Spinal cord (tissue), 10 donors: Measurements from ENCODE around the gene INTS12. TPM values are rescaled to one million over a fixed set of nuclear protein-coding genes. Genes with fewer than 3 reads are reported as not detected.

Source experiments
- DNase-seq, 6 donors: peaks; one replicate each; pipeline versions ENCODE4 v3.0.0 to v3.0.0-alpha.2; 2013 to 2015; ENCODE audit warnings: low spot score in 6 of 6, low read depth in 4 of 6
- H3K27ac ChIP-seq: one replicate; pipeline ENCODE4 v1.5.1; 2013; ENCODE audit warnings: low read depth, low read length, control low read depth
- H3K27me3 ChIP-seq: one replicate; pipeline ENCODE4 v1.6.1; 2013; ENCODE audit warnings: low read length; ENCODE audit not compliant: control insufficient read depth, insufficient read depth
- H3K36me3 ChIP-seq: one replicate; pipeline ENCODE4 v1.6.1; 2013; ENCODE audit warnings: low read length; ENCODE audit not compliant: control insufficient read depth, insufficient read depth
- H3K4me1 ChIP-seq: one replicate; pipeline ENCODE4 v1.6.1; 2013; ENCODE audit warnings: low read length; ENCODE audit not compliant: control insufficient read depth, insufficient read depth
- H3K4me3 ChIP-seq: one replicate; pipeline ENCODE4 v1.5.1; 2013; ENCODE audit warnings: low read depth, low read length, control low read depth
- H3K9me3 ChIP-seq: one replicate; pipeline ENCODE4 v1.6.1; 2013; ENCODE audit warnings: low read length; ENCODE audit not compliant: control insufficient read depth, insufficient read depth
- WGBS: methylation state at CpG from one replicate; pipeline ENCODE4 v1.1.5; 2013; ENCODE audit warnings: missing lambda C conversion rate; ENCODE audit not compliant: insufficient coverage; 5-methylcytosine and 5-hydroxymethylcytosine counted together
- polyA plus RNA-seq, 2 donors: library from polyadenylated mRNA; unstranded; fragments of 120-200 nt; gene quantifications; one replicate each; pipeline ENCODE4 v1.2.1, GENCODE V29; 2013; ENCODE audit not compliant: insufficient read length in 2 of 2
- total RNA-seq, 2 donors: library from RNA; depleted of rRNA in 1 of 2; stranded (reverse); fragments of 120-200 nt in 1 of 2; fragments of >200 nt in 1 of 2; gene quantifications; one replicate each; pipeline versions ENCODE4 v1.2.3 to v1.2.4, GENCODE V29; 2013 to 2014
- donor health status: healthy.

Gene INTS12
- total and polyA plus RNA-seq, 4 donors = 21.2 to 31.3 (median 27.7) TPM

- Histone ChIP-seq H3K27me3 (no peaks in the 10 kb centered on the region), H3K9me3 (no peaks in the 10 kb centered on the region), H3K4me1 (no peaks in the 10 kb centered on the region), H3K36me3 (no peaks in the 10 kb centered on the region), H3K4me3 (no peak overlapping the region), H3K27ac (no peak overlapping the region)
- WGBS = 67% methylated on average over 1 of the region's 2 CpGs
- no peak for DNase-seq
These were observed 10.7 kb upstream of the INTS12 start for GRCh38 chr4:105719204-105719603.

GRCh38 chr4:105715692-105716278 is 7.3 kb upstream of the INTS12 start:
- H3K36me3 ChIP-seq = no peaks in the 10 kb centered on the region
- H3K27ac ChIP-seq = no peak overlapping the region
- H3K4me1 ChIP-seq = no peaks in the 10 kb centered on the region
- DNase-seq = peak in 3 of 6 donors; percentile 20 to 79 (median 68)
- no peaks in the 10 kb centered on the region for H3K27me3 ChIP-seq
- 100% methylated on average over 1 of the region's 4 CpGs for WGBS
- no peaks in the 10 kb centered on the region for H3K9me3 ChIP-seq
- no peak overlapping the region for H3K4me3 ChIP-seq

- no peak for DNase-seq
- H3K9me3 ChIP-seq = no peaks in the 10 kb centered on the region
- no peaks in the 10 kb centered on the region for H3K4me1 ChIP-seq
- H3K4me3 ChIP-seq = no peak overlapping the region
- WGBS = no CpG with 5 or more reads among the region's 1 CpG
- H3K27me3 ChIP-seq = no peaks in the 10 kb centered on the region
- H3K27ac ChIP-seq = no peak overlapping the region
- H3K36me3 ChIP-seq = no peaks in the 10 kb centered on the region
These were observed 6.4 kb upstream of the INTS12 start for GRCh38 chr4:105714932-105715331.

GRCh38 chr4:105714071-105714521 is 5.6 kb upstream of the INTS12 start:
- H3K27me3 ChIP-seq = no peaks in the 10 kb centered on the region
- H3K4me3 ChIP-seq = no peak overlapping the region
- no peak for DNase-seq
- H3K4me1 ChIP-seq = no peaks in the 10 kb centered on the region
- H3K36me3 ChIP-seq = no peaks in the 10 kb centered on the region
- no peaks in the 10 kb centered on the region for H3K9me3 ChIP-seq
- no CpG with 5 or more reads among the region's 5 CpGs for WGBS
- H3K27ac ChIP-seq = no peak overlapping the region

GRCh38 chr4:105712766-105713165 is 4.3 kb upstream of the INTS12 start:
- Histone ChIP-seq H3K9me3 (no peaks in the 10 kb centered on the region), H3K36me3 (no peaks in the 10 kb centered on the region), H3K27ac (no peak overlapping the region), H3K4me3 (no peak overlapping the region), H3K4me1 (no peaks in the 10 kb centered on the region), H3K27me3 (no peaks in the 10 kb centered on the region)
- no peak for DNase-seq
- WGBS = 88% methylated on average over 1 of the region's 2 CpGs

- no peaks in the 10 kb centered on the region for H3K27me3 ChIP-seq
- H3K4me1 ChIP-seq = no peaks in the 10 kb centered on the region
- no CpG with 5 or more reads among the region's 6 CpGs for WGBS
- no peak overlapping the region for H3K27ac ChIP-seq
- no peak for DNase-seq
- H3K4me3 ChIP-seq = no peak overlapping the region
- H3K36me3 ChIP-seq = no peaks in the 10 kb centered on the region
- no peaks in the 10 kb centered on the region for H3K9me3 ChIP-seq
These were observed 2.2 kb upstream of the INTS12 start for GRCh38 chr4:105710678-105711077.

GRCh38 chr4:105710012-105710600 is 1.6 kb upstream of the INTS12 start:
- no peaks in the 10 kb centered on the region for H3K9me3 ChIP-seq
- no peak for DNase-seq
- no peak overlapping the region for H3K27ac ChIP-seq
- no peaks in the 10 kb centered on the region for H3K4me1 ChIP-seq
- H3K27me3 ChIP-seq = no peaks in the 10 kb centered on the region
- 54% methylated on average over 4 of the region's 16 CpGs for WGBS
- H3K4me3 ChIP-seq = no peak overlapping the region
- no peaks in the 10 kb centered on the region for H3K36me3 ChIP-seq

- no peak for DNase-seq
- Histone ChIP-seq H3K27ac (peak overlapping the region; percentile 94), H3K9me3 (no peaks in the 10 kb centered on the region), H3K4me1 (no peaks in the 10 kb centered on the region), H3K36me3 (no peaks in the 10 kb centered on the region), H3K4me3 (peak overlapping the region; percentile 95), H3K27me3 (no peaks in the 10 kb centered on the region)
- WGBS = 0% methylated on average over 7 of the region's 11 CpGs
These were observed 577 bp upstream of the INTS12 start for GRCh38 chr4:105709081-105709450.

GRCh38 chr4:105707782-105708180 is 708 bp downstream of the INTS12 start:
- no peaks in the 10 kb centered on the region for H3K27me3 ChIP-seq
- DNase-seq = no peak
- no peaks in the 10 kb centered on the region for H3K36me3 ChIP-seq
- H3K4me3 ChIP-seq = peak overlapping the region; percentile 95
- no peaks in the 10 kb centered on the region for H3K9me3 ChIP-seq
- H3K4me1 ChIP-seq = no peaks in the 10 kb centered on the region
- WGBS = 3% methylated on average over 4 of the region's 7 CpGs
- peak overlapping the region; percentile 94 for H3K27ac ChIP-seq

GRCh38 chr4:105698607-105699006 is 9.9 kb downstream of the INTS12 start:
- H3K9me3 ChIP-seq = no peaks in the 10 kb centered on the region
- H3K27me3 ChIP-seq = no peaks in the 10 kb centered on the region
- H3K4me3 ChIP-seq = no peak overlapping the region
- WGBS = no CpG with 5 or more reads among the region's 2 CpGs
- no peak for DNase-seq
- H3K4me1 ChIP-seq = no peaks in the 10 kb centered on the region
- no peak overlapping the region for H3K27ac ChIP-seq
- peaks cover 10% of the 10 kb centered on the region for H3K36me3 ChIP-seq
